Measurements from ENCODE around the gene TFB1M.
A peak's percentile ranks its signal among the peaks of the same experiment; 100 is the strongest.

The TFB1M gene

GRCh38 chr6:155261111-155261900, 53.0 kb downstream of the TFB1M start:
- DNase-seq = no peak

GRCh38 chr6:155260686-155261085, 53.6 kb downstream of the TFB1M start:
- no peak for DNase-seq

GRCh38 chr6:155259897-155260296, 54.4 kb downstream of the TFB1M start:
- DNase-seq = no peak

- no peak for DNase-seq
These were observed 55.1 kb downstream of the TFB1M start for GRCh38 chr6:155259204-155259603.

- no peak for DNase-seq
These were observed 56.5 kb downstream of the TFB1M start for GRCh38 chr6:155257796-155258195.

- DNase-seq = no peak
These were observed 58.0 kb downstream of the TFB1M start for GRCh38 chr6:155256122-155256795.

GRCh38 chr6:155254139-155254538, 60.1 kb downstream of the TFB1M start:
- no peak for DNase-seq

- no peak for DNase-seq
These were observed 60.9 kb downstream of the TFB1M start for GRCh38 chr6:155253337-155253736.

- no peak for DNase-seq
These were observed 61.7 kb downstream of the TFB1M start for GRCh38 chr6:155252581-155252980.

- no peak for DNase-seq
These were observed 63.4 kb downstream of the TFB1M start for GRCh38 chr6:155250701-155251381.

- peak in 1 of 2 experiments; percentile 14 for DNase-seq
These were observed 66.0 kb downstream of the TFB1M start for GRCh38 chr6:155248008-155249001.

GRCh38 chr6:155247618-155248007, 66.7 kb downstream of the TFB1M start:
- DNase-seq = no peak

- no peak for DNase-seq
These were observed 67.5 kb downstream of the TFB1M start for GRCh38 chr6:155246825-155247224.

- DNase-seq = no peak
These were observed 68.5 kb downstream of the TFB1M start for GRCh38 chr6:155245831-155246230.

- no peak for DNase-seq
These were observed 69.1 kb downstream of the TFB1M start for GRCh38 chr6:155245193-155245592.

- DNase-seq = no peak
These were observed 69.8 kb downstream of the TFB1M start for GRCh38 chr6:155244434-155244833.

GRCh38 chr6:155241966-155242365, 72.3 kb downstream of the TFB1M start:
- DNase-seq = no peak

GRCh38 chr6:155240905-155241600, 73.2 kb downstream of the TFB1M start:
- no peak for DNase-seq

GRCh38 chr6:155237613-155238012, 76.7 kb downstream of the TFB1M start:
- DNase-seq = no peak

- DNase-seq = no peak
These were observed 79.2 kb downstream of the TFB1M start for GRCh38 chr6:155235087-155235486.

- no peak for DNase-seq
These were observed 79.6 kb downstream of the TFB1M start for GRCh38 chr6:155234687-155235086.

GRCh38 chr6:155234167-155234566, 80.1 kb downstream of the TFB1M start:
- DNase-seq = no peak

All from activated CD4-positive, alpha-beta T cell treated with anti-CD3 and anti-CD28 coated beads, Interleukin-2, amount 50 U/mL, for 4 hours (primary cell).